ENCODE results near the gene DXO. TPM values are rescaled to one million over a fixed set of nuclear protein-coding genes. Genes with fewer than 3 reads are reported as not detected.
A peak's percentile ranks its signal among the peaks of the same experiment; 100 is the strongest.
"Not testable (repeated sequence)": the region's sequence is repeated elsewhere in the genome, so short reads cannot be mapped to it uniquely, and the experiment has no call there.

DXO gene
- 17.1 TPM for total RNA-seq
- long read RNA-seq, transcript DXO-201 (7 exons, 1,628 nt): major isoform, 19 of 54 reads
- long read RNA-seq, partial matches to known transcripts: 5 of 54 reads
- long read RNA-seq, other reads (novel, unspliced or antisense): 24 of 54 reads

- peak; percentile 98 for DNase-seq (ENCODE audit: low spot score)
Measured at GRCh38 chr6:31971993-31972708, at the start of gene DXO. DXO (minus strand) TSS chr6:31972138; CDS start chr6:31971675, 463 bp downstream.

- DNase-seq (ENCODE audit: low spot score): not testable (repeated sequence)
Measured at GRCh38 chr6:32014547-32014946, 42.6 kb upstream of the DXO start, which contains the start of gene C4B. C4B (plus strand) TSS chr6:32014795; CDS start chr6:32014846, 51 bp downstream.

GRCh38 chr6:32013738-32014137, 41.8 kb upstream of the DXO start:
- not testable (repeated sequence) for DNase-seq (ENCODE audit: low spot score)

- not testable (repeated sequence) for DNase-seq (ENCODE audit: low spot score)
Measured at GRCh38 chr6:32012941-32013617, 41.1 kb upstream of the DXO start.

DNA sequence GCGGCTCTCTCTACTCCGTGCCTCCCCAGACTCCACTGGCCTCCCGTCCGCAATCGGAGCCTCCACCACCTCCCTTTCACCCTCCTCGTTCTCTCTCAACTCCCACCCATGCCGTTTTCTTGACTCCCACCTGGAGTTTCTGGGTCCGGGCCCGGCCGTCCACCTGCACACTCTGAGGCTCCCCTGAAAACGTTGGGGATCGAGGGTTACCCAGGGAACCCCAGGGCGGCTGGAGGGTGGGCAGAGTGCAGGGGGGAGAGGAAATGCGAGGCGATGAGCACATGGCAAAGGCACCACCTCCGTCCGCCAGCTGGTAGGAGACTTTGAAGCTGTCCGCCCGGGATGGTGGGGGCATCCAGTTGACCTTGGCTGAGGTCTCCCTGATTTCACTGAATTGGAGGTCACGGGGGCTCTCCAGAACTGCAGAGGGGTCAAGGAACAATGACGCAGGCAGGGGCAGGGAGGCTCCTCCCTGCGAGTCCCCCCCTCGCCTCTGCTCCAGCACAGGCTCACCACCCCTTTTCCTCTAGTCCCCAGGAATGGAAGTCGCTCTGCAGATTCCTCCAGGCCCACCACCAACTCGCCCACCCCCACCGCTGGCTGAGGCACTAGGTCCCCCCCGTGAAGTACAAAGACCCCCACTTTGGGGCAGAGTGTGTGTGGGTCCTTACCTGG, 39.1 kb upstream of the DXO start:
- not testable (repeated sequence) for DNase-seq (ENCODE audit: low spot score)

GRCh38 chr6:32009537-32009936, 37.6 kb upstream of the DXO start:
- not testable (repeated sequence) for DNase-seq (ENCODE audit: low spot score)

DNA sequence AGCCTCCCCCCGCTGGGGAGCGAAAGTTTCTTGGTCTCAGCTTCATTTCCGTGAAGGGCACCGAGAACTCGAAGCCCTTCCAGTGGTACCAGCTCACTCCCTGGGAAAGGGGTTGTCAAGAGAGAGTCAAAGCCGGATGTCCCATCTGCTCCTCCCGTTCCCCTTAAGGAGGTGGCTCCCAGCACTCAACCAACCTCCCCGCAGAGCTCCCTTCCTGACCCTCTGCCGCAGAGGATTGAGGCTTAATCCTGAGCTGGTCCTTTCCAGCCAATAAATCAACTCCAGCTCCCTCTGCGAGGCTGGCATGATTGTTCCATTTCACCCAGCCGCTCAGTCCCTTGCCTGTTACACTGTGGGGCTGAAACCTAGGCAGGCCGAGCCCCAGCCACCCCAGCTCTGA, 36.7 kb upstream of the DXO start:
- not testable (repeated sequence) for DNase-seq (ENCODE audit: low spot score)

DNA sequence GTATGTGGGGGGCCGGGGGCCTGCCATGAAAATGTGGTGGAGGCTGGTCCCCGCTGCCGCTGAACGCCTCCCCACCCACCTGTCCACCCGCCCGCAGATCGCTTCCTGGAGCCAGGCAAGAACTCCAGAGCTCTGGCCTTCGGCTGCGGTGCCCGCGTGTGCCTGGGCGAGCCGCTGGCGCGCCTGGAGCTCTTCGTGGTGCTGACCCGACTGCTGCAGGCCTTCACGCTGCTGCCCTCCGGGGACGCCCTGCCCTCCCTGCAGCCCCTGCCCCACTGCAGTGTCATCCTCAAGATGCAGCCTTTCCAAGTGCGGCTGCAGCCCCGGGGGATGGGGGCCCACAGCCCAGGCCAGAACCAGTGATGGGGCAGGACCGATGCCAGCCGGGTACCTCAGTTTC, 36.1 kb upstream of the DXO start:
- not testable (repeated sequence) for DNase-seq (ENCODE audit: low spot score)

- DNase-seq (ENCODE audit: low spot score): not testable (repeated sequence)
Measured at GRCh38 chr6:32007086-32007485, 35.1 kb upstream of the DXO start.

- DNase-seq (ENCODE audit: low spot score): not testable (repeated sequence)
Measured at GRCh38 chr6:32005991-32006529, 34.1 kb upstream of the DXO start.

DNA sequence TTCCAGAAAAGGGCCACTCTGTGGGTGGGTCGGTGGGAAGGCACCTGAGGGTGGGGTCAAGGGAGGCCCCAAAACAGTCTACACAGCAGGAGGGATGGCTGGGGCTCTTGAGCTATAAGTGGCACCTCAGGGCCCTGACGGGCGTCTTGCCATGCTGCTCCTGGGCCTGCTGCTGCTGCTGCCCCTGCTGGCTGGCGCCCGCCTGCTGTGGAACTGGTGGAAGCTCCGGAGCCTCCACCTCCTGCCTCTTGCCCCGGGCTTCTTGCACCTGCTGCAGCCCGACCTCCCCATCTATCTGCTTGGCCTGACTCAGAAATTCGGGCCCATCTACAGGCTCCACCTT, 33.6 kb upstream of the DXO start:
- DNase-seq (ENCODE audit: low spot score): not testable (repeated sequence)

DNA sequence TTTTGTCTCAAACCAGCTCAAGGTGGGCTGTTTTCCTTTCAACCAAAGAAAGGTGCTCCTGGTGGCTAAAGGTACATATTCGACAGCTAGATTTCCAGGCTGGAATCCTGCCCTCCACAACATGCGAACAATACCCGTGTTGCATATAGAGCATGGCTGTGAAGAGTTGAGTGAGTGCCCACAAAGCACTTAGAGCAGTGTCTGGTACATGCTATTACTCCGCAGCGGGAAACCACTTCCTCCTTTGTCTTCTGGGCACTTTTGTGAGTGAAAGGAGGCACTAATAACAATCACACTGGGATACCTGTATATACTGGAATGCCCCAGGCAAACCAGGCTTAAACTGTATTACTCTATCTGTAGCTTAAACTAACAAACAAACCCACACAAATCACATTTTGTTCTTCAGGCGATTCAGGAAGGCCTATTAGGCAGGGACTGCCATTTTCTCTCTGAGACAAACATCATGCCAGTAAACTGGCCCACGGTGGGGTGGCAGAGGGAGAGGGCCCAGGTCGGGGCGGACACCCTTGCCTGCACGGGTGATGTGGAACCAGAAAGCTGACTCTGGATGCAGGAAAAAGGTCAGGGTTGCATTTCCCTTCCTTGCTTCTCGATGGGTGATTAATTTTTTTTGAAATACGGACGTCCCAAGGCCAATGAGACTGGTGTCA, 33.1 kb upstream of the DXO start:
- DNase-seq (ENCODE audit: low spot score): not testable (repeated sequence)

DNA sequence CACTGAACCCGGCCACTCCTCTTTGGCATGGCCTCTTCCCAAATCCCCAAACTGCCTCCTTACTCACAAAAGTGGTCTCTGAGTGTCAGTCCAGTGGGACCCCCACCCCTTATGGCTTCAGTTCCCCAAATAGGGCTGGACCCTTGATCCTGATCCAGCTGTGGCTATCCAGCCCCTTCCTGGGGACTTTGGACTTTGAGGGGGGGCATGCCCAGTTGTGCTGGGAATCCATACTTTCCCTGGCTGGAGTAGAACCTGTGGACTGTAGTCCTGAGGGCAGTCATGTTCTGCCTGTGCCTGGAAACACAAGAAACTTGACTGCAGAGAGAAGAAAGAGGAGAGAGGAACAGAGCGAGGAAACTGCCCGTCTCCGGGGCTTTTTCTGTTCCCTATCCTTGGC, 32.5 kb upstream of the DXO start:
- not testable (repeated sequence) for DNase-seq (ENCODE audit: low spot score)

GRCh38 chr6:32003301-32003700, 31.4 kb upstream of the DXO start:
- DNase-seq (ENCODE audit: low spot score): not testable (repeated sequence)

DNA sequence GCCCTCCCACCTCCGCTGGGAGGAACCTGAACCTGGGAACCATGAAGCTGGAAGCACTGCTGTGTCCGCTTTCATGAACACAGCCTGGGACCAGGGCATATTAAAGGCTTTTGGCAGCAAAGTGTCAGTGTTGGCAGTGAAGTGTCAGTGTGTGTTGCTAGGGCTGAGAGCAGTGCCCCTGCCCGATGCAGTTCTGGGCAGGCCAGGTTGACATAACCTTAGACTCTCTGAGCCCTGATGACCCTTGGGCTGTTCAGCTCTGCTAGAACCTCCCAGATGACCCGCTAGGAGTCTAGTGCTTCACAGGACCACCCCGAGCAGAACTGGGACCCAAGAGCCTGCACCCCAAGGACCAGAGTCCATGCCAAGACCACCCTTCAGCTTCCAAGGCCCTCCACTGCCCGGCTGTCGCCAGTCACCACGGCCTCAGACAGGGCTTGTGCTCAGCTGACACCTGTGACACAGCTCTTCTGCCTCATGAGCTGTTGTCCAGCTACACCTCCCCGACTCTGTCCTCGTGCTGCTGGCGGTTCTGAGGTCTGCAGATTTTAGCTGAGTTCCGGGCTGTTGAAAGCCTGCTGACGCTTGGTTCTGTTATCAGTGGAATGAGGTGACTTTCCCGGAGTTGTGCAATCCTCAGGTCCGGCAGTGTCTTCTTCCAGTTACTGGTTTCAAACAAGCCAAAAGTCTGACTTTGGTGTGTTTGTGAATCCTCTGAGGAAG, 30.8 kb upstream of the DXO start:
- not testable (repeated sequence) for DNase-seq (ENCODE audit: low spot score)

DNA sequence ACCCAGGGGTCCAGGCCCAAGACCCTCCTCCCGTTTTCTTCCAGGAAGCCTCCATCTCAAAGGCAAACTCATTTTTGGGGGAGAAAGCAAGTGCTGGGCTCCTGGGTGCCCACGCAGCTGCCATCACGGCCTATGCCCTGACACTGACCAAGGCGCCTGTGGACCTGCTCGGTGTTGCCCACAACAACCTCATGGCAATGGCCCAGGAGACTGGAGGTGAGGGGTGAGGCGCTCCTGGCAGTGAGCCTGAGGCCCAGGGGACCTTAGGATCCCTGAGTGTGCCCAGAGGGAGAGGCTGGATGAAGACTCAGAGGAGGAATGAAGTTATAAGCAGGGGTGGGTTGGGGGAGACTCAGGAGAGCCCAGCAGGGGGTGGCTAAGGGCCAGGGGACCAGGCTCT, 24.4 kb upstream of the DXO start:
- not testable (repeated sequence) for DNase-seq (ENCODE audit: low spot score)

- not testable (repeated sequence) for DNase-seq (ENCODE audit: low spot score)
Measured at GRCh38 chr6:31994421-31994820, 22.5 kb upstream of the DXO start.

GRCh38 chr6:31989363-31989762, 17.4 kb upstream of the DXO start:
- not testable (repeated sequence) for DNase-seq (ENCODE audit: low spot score)

DNA sequence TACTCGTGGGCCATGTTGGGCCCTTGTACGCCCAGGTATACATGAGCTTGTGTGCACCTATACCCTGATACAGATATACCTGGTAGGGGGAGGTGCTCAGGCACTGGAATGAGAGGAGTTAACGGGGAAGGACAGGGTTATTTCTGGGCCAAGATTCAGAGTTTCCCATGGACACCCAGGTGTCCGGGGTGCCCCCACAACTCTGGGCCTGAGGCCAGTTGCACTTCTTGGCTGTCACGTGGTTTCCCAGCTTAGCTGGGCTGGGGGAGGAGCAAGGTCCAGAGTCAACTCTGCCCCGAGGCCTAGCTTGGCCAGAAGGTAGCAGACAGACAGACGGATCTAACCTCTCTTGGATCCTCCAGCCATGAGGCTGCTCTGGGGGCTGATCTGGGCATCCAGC, 9.8 kb upstream of the DXO start, which contains the start of gene C4A:
TSS of gene C4A (plus strand) at position 314 of the 400 bp plus-strand sequence. CDS start at position 365, 51 bp downstream.
- not testable (repeated sequence) for DNase-seq (ENCODE audit: low spot score)

DNA sequence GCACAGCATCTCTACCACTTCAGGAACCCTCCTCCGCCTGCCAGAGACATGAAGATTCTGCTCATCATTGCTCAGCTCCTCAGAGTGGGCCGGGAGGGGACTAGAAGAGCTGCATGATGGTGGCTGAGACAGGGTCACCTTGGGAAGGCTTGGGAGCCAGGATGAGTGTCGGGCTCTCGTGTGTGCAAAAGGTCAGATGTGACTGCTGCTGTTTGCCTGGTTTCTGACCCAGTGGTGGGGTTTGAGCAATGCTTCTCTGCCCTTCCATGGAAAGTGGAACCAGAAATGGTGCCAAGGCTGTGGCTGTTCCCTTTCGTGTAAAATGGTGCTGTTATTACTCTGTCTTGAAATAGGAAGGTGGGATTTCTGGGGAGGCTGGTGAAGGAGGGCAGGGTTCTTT, 9.1 kb upstream of the DXO start:
- DNase-seq (ENCODE audit: low spot score): not testable (repeated sequence)
